Measurements from ENCODE around the gene FBXO21.

The FBXO21 gene

GRCh38 chr12:117171499-117172162, 18.6 kb downstream of the FBXO21 start:
- DNase-seq (ENCODE audit: low read depth) = no peak
- no peak overlapping the region for H3K4me3 ChIP-seq (ENCODE audit: low read depth, low read length)

DNA sequence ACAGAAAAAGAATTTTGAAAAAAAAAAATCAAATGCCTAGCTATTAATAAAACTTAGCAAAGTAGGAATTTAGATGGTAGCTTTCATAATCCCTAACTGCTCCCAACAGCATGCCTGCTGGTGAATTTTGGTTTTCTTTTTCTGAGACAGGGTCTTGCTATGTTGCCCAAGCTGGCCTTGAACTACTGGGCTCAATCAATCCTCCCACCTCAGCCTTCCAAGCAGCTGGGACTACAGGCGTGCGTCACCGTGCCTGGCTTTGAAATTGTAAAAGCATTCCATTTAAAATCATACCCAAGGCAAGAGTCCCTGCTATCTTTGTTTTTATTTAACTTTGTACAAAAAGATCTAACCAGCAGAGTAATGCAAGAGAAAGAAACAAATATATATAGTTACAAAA, 20.7 kb downstream of the FBXO21 start:
- no peak overlapping the region for H3K4me3 ChIP-seq (ENCODE audit: low read depth, low read length)
- no peak for DNase-seq (ENCODE audit: low read depth)

GRCh38 chr12:117168976-117169375, 21.3 kb downstream of the FBXO21 start:
- no peak for DNase-seq (ENCODE audit: low read depth)
- H3K4me3 ChIP-seq (ENCODE audit: low read depth, low read length) = no peak overlapping the region

DNA sequence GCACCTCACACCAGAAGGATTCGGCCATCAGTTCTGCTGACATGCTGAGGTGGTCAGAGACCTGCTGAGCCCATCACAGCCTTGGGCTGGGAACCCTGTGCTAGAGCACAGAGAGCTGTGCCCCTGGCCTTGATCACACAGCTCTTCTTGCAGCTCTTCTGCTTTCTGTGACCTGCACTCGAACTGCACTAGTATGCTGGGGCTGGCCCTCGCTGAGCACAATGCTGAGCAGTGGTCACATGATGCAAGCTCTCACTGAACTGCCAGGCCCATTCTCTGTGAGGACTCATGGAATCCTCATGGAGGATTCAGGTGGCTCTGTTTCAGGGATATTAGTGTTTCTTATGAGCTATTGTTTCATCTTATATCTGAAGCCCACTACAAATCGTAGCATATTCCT, 22.5 kb downstream of the FBXO21 start:
- no peak overlapping the region for H3K4me3 ChIP-seq (ENCODE audit: low read depth, low read length)
- DNase-seq (ENCODE audit: low read depth) = no peak

- no peak overlapping the region for H3K4me3 ChIP-seq (ENCODE audit: low read depth, low read length)
- no peak for DNase-seq (ENCODE audit: low read depth)
Measured at GRCh38 chr12:117166107-117166506, 24.2 kb downstream of the FBXO21 start.

GRCh38 chr12:117165342-117165741, 24.9 kb downstream of the FBXO21 start:
- H3K4me3 ChIP-seq (ENCODE audit: low read depth, low read length) = no peak overlapping the region
- no peak for DNase-seq (ENCODE audit: low read depth)

GRCh38 chr12:117162633-117163032, 27.6 kb downstream of the FBXO21 start:
- H3K4me3 ChIP-seq (ENCODE audit: low read depth, low read length) = no peak overlapping the region
- DNase-seq (ENCODE audit: low read depth) = no peak

- no peak for DNase-seq (ENCODE audit: low read depth)
- no peak overlapping the region for H3K4me3 ChIP-seq (ENCODE audit: low read depth, low read length)
Measured at GRCh38 chr12:117162167-117162539, 28.1 kb downstream of the FBXO21 start.

DNA sequence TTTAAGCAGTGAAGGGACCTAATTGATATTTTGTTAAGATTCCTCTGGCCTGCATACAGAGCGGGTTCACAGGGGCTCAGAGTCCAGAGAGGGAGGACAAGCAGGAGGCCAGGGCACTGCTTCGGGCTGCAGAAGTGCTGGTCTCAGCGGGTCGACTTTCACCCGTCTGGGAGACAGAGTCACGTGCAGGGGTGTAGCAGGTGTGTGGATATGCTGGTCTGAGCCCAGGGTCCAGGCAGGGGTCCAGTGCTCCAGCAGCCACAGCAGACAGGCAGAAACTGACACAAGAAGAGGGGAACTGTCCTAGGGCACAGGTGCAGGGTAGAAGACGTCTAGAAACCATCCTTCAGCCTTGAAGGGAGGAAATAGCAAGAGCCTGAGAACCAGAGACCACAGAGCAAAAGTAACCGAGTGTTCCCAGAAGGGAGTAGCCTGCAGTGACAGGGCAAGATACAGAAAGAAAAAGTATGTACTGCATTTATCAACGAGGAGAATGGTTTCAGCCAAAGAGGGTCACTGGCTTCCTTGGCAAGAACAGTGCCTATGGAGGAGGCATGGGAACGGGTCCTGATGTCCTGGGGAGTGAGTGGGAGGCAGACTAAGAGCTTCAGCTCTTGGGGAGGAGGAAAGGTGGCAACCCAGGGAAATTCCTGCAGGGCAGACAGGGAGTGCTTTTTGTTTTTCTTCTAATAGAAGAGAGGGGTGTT, 28.7 kb downstream of the FBXO21 start:
- no peak for DNase-seq (ENCODE audit: low read depth)
- no peak overlapping the region for H3K4me3 ChIP-seq (ENCODE audit: low read depth, low read length)

- H3K4me3 ChIP-seq (ENCODE audit: low read depth, low read length) = no peak overlapping the region
- DNase-seq (ENCODE audit: low read depth) = no peak
Measured at GRCh38 chr12:117159674-117160073, 30.6 kb downstream of the FBXO21 start.

DNA sequence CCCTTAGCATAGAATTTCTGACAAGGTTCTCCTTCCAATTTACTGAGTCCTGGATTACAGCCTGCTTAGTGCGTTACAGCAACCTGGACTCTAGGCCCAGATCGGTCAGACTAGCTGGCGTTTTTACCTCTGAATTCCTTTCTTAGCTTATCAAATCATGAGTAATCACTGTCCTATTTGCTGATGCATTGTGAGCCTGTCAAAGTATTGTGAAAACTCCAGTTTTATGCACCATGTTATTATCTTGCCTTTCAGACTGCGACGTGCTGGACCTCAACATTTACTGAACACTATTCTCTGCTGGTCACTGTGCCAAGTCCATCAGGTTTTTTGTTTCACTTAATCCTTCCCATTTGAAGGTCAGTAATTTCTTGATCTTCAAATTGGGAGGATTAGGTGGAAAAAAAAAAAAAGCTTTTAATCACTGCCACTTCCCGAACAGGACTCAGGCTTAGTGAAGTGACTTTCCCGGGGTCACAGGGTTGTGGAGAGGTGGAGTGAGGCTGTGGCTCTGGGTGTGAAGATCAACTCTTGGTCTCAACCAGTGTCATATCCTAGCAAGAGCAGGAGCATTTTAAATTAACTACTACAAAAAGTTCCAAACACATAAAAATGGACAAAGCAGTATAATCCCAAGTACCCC, 31.2 kb downstream of the FBXO21 start:
- no peak overlapping the region for H3K4me3 ChIP-seq (ENCODE audit: low read depth, low read length)
- DNase-seq (ENCODE audit: low read depth) = no peak

DNA sequence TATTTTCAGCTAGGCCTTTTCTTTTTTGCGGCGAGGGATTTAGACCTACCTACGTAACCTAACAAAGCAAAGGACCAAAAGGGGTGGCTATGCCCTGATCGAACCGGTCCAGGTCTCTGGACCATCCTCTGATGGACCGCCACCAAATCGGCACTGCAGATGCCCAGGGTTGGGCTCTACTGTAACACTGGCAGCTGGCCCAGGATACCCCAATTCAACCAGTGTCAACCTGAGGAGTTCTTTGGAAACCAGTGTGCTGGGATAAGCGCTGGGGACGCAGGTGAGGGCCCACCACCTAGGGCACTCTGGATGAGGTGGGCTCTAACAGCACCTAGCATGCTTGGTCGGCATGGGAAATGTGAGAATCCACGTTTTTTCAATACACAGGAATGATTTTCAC, 32.2 kb downstream of the FBXO21 start:
- no peak for DNase-seq (ENCODE audit: low read depth)
- no peak overlapping the region for H3K4me3 ChIP-seq (ENCODE audit: low read depth, low read length)

- DNase-seq (ENCODE audit: low read depth) = no peak
- H3K4me3 ChIP-seq (ENCODE audit: low read depth, low read length) = no peak overlapping the region
Measured at GRCh38 chr12:117155278-117156060, 34.8 kb downstream of the FBXO21 start.

DNA sequence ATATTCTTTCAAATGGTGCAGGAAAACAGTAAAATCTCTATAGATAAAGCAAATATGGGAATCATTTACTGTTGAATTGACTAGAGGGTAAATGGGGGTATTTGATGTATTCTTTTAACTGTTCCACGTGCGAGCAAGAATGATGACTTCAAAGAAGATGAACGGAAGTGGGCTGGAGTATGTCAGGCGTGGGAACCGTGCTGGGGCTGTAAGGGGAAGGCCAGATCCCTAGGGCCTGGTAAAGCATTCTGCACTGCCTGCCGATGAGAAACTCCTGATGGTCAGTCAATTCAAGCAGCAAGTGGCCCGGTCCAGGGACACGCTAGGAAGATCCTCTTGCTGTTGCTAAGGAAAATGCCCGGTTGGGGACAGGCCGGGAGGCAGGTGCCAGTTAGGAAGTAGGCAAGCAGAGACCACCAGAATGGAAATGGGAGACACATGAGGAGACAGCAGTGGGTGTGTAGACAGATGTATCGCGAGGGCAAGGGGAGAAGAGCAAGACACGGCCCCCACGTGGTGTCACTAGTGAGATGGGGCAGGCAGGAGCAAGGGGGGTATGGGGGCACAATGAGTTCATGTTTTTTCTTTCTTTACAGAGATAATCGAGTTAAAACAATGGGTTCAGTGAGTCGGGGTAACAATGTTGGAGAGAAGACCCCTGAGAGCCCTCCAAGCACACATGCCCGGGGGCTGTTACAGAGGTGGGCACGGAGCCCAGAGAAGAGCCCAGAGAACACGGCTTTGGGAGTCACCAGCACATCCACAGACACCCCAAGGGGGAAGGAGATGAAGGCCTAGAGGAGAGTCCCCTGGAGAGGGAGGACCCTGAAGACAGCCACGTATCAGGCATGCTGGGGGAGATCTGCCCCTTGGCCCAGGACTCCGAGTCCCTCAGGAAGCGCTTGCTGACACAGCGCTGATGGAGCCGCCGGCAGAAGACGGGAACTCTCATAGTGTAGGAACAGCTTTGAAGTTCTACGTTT, 37.2 kb downstream of the FBXO21 start:
- H3K4me3 ChIP-seq (ENCODE audit: low read depth, low read length) = no peak overlapping the region
- DNase-seq (ENCODE audit: low read depth) = no peak

GRCh38 chr12:117151403-117152031, 38.8 kb downstream of the FBXO21 start:
- no peak overlapping the region for H3K4me3 ChIP-seq (ENCODE audit: low read depth, low read length)
- no peak for DNase-seq (ENCODE audit: low read depth)

DNA sequence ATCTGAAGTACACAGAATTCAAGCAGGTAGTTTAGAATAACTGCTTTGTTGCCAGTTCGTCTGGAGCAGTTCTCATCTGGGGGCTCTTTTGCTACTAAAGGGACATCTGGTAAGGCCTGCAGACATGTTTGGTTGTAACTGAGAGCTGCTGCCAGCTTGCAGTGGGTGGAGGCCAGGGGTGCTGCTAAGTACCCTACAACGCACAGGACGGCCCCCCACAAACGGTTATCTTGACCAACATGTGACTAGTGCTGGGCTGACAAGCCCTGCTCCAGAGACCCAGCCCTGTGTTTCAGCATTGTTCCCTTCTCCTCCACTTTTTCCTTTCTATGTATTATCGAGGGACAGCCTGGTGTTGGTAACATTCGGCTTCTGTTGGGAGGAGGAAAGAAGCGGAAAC, 40.8 kb downstream of the FBXO21 start:
- H3K4me3 ChIP-seq (ENCODE audit: low read depth, low read length) = no peak overlapping the region
- no peak for DNase-seq (ENCODE audit: low read depth)

GRCh38 chr12:117148642-117149041, 41.6 kb downstream of the FBXO21 start:
- no peak overlapping the region for H3K4me3 ChIP-seq (ENCODE audit: low read depth, low read length)
- DNase-seq (ENCODE audit: low read depth) = no peak

DNA sequence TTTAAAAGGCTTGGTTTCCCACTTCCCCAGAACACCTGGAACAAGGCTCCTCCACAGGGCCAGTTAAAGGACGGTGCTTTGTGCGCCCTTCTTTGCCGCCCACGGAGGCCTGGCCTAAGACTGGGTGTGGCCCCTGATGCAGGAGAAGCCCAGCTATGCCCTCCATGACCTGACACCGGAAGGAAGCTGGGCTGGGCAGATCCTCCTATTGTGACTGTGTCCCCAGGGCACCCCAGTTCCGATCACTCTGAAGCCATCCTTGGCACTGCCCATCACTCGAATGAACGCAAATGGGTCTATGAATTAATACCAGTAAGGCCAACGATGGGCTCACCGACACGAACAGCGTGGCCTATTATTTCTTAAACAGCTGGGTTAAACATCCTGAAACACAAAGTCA, 42.6 kb downstream of the FBXO21 start:
- no peak for DNase-seq (ENCODE audit: low read depth)

More for the DNA sequence above, 42.6 kb downstream of the FBXO21 start:
- no peak overlapping the region for H3K4me3 ChIP-seq (ENCODE audit: low read depth, low read length)
